22Rv1 (cell line): ENCODE results near the gene VPREB3.

Experiments used
- ZFX ChIP-seq: fragments of 450-650 bp; IDR thresholded peaks from 2 replicates; pipeline ENCODE4 v1.6.1; 2017; ENCODE audit warnings: antibody characterized with exemption, borderline replicate concordance
- TF ChIP-seq, protein P1 (sequence below): fragments of 450-650 bp; IDR thresholded peaks from 2 replicates; pipeline ENCODE4 v1.5.1; 2017; ENCODE audit warnings: mild to moderate bottlenecking

DNA sequence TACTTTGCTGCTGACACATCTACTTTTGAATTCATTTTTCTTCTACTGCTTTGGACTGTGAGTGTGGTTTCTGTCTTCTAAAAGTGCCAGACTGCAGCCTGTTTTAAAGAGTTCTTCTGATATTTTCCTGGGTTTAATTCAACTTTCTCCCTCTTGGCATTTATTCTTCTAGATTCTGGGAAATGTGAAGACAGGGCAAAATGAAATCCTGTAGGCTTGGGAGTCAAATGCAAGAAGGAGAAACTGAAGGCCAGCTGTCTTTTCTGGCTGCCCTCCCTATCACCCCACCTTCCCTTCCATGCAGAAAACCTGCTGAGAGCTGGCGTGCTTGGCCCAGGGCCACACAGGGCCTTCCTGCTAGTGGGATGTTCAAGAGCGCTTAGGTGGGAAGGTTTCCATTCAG lies 10.9 kb downstream of the VPREB3 start:
- TF ChIP-seq, protein P1, sequence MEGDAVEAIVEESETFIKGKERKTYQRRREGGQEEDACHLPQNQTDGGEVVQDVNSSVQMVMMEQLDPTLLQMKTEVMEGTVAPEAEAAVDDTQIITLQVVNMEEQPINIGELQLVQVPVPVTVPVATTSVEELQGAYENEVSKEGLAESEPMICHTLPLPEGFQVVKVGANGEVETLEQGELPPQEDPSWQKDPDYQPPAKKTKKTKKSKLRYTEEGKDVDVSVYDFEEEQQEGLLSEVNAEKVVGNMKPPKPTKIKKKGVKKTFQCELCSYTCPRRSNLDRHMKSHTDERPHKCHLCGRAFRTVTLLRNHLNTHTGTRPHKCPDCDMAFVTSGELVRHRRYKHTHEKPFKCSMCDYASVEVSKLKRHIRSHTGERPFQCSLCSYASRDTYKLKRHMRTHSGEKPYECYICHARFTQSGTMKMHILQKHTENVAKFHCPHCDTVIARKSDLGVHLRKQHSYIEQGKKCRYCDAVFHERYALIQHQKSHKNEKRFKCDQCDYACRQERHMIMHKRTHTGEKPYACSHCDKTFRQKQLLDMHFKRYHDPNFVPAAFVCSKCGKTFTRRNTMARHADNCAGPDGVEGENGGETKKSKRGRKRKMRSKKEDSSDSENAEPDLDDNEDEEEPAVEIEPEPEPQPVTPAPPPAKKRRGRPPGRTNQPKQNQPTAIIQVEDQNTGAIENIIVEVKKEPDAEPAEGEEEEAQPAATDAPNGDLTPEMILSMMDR: no peak
- TF ChIP-seq ZFX: no peak
